ENCODE measurements around the gene REEP1. TPM values are rescaled to one million over a fixed set of nuclear protein-coding genes. Genes with fewer than 3 reads are reported as not detected.

Gene REEP1
- total RNA-seq, 1 experiment from 2014 or later, result 5.9 TPM

DNA sequence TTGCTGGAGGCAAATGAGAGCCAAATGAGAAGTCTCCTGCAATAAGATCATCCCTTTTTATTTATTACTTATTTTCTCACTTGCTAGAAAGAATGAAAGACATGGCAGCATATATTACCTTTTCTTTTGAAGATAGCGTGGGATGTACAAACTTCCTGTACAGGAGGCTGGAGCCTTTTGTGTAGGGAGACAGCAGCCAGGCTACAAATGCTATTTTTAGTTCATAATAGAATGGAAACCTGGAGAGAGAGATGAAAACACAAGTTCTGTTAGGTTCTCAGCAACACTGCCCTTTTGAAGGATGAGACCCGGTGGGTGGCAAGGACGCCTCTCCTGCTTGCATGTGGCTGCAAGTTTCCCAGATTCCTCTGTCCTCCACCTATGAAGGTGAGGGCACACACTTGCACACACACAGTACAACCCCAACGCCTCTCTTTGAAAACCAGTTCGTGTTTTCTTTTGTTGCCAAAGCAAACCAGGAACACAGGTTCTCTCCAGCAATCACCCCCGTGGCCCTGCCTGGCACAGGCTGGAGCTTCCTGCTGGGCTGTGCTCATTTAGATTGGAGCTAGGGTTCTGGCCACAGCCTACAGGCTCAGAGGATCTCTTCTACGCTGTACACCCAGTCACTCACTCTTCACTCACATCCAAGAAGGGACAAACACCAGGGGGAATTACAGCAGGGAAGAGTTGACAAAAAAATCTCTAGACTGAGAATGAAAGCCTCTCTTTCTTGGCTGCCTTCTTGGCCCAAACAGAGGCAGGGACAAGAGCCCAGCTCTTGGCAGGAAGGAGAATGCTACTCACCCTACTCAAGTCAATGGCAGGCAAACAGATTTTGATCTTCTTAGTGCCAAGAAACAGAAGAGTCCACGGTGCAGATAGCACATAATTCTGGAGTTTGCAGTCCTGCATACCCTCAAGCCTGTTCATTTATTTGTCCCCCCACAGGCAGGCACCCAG, 82.6 kb downstream of the REEP1 start:
- no peak for TF ChIP-seq SIN3A (IDR thresholded peaks at IDR 0.05; ENCODE audit: low read depth)
- no peak for TF ChIP-seq CBX3 (IDR thresholded peaks at IDR 0.05; ENCODE audit: low read depth)
- DNase-seq (ENCODE audit: low read depth, low spot score), result no peak
- H3K4me2 ChIP-seq (ENCODE audit: low read length), result no peak overlapping the region
- no peak for ATAC-seq
- H3K4me1 ChIP-seq (ENCODE audit: control insufficient read depth in 1 of 2, insufficient read depth in 2 of 2, low read length in 2 of 2), result no peaks in the 10 kb centered on the region
- H3K36me3 ChIP-seq (ENCODE audit: control insufficient read depth in 1 of 2, insufficient read depth in 2 of 2, low read length in 2 of 2), result no peaks in the 10 kb centered on the region
- CTCF ChIA-PET, result no interaction called here
- H4K20me1 ChIP-seq (ENCODE audit: insufficient read depth), result no peaks in the 10 kb centered on the region
- no peaks in the 10 kb centered on the region for H3K27me3 ChIP-seq (ENCODE audit: insufficient read depth, low read length)
- no peak overlapping the region for H2AFZ ChIP-seq (ENCODE audit: low read depth, low read length, poor library complexity, severe bottlenecking)
- H3K9me2 ChIP-seq (ENCODE audit: insufficient read depth), result no peaks in the 10 kb centered on the region
- H3K79me2 ChIP-seq (ENCODE audit: insufficient read depth, low read length), result no peaks in the 10 kb centered on the region
- intact Hi-C loops (cut with micrococcal nuclease), result no loop called here
- RAD21 ChIA-PET (ENCODE audit: low non-redundant PET in 1 of 2, low total read pairs in 2 of 2, uncharacterized antibody in 2 of 2, unreplicated experiment in 2 of 2), result no interaction called here
- no peak overlapping the region for H3K27ac ChIP-seq (ENCODE audit: low read depth, low read length)
- H3K9ac ChIP-seq (ENCODE audit: low read length), result no peak overlapping the region
- H3K9me3 ChIP-seq (ENCODE audit: control insufficient read depth in 1 of 2, insufficient read depth in 1 of 2, low read depth in 1 of 2, low read length in 2 of 2), result no peaks in the 10 kb centered on the region
- BruUV-seq (replicated peaks), result no TSS peak
- POLR2A ChIA-PET, result no interaction called here
- H3K4me3 ChIP-seq (replicated peaks in 1 of 2; ENCODE audit: low read depth in 1 of 2, low read length in 2 of 2), result no peak overlapping the region

DNA sequence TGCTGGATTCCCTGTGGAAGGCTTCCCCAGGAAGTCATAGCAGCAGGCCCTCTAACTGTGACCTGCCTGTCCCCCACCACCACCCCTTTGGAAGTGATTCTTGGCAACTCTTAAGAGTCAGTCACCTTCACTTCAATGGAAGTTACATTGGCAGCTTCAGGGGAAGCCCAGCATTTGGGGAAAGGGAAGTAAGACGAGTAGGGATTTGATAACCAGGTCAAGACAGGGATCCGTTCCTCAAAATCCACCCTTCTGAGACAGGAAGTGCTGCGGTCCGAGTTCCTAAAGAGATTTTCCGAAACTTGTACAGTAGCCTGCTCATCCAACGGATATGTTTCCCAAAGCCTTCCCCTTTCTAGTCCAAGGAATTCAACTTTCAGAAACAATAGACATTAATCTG, 84.0 kb downstream of the REEP1 start:
- no peaks in the 10 kb centered on the region for H3K36me3 ChIP-seq (ENCODE audit: control insufficient read depth in 1 of 2, insufficient read depth in 2 of 2, low read length in 2 of 2)
- H3K4me2 ChIP-seq (ENCODE audit: low read length), result no peak overlapping the region
- intact Hi-C loops (cut with micrococcal nuclease), result no loop called here
- CTCF ChIA-PET, result no interaction called here
- no peaks in the 10 kb centered on the region for H3K79me2 ChIP-seq (ENCODE audit: insufficient read depth, low read length)
- no peak overlapping the region for H3K9ac ChIP-seq (ENCODE audit: low read length)
- no peaks in the 10 kb centered on the region for H3K9me2 ChIP-seq (ENCODE audit: insufficient read depth)
- no TSS peak for BruUV-seq (replicated peaks)
- H2AFZ ChIP-seq (ENCODE audit: low read depth, low read length, poor library complexity, severe bottlenecking), result no peak overlapping the region
- no peak for ATAC-seq
- H3K4me1 ChIP-seq (ENCODE audit: control insufficient read depth in 1 of 2, insufficient read depth in 2 of 2, low read length in 2 of 2), result no peaks in the 10 kb centered on the region
- H3K9me3 ChIP-seq (ENCODE audit: control insufficient read depth in 1 of 2, insufficient read depth in 1 of 2, low read depth in 1 of 2, low read length in 2 of 2), result no peaks in the 10 kb centered on the region
- H3K27me3 ChIP-seq (ENCODE audit: insufficient read depth, low read length), result no peaks in the 10 kb centered on the region
- RAD21 ChIA-PET (ENCODE audit: low non-redundant PET in 1 of 2, low total read pairs in 2 of 2, uncharacterized antibody in 2 of 2, unreplicated experiment in 2 of 2), result no interaction called here
- H3K27ac ChIP-seq (ENCODE audit: low read depth, low read length), result no peak overlapping the region
- POLR2A ChIA-PET, result no interaction called here
- H3K4me3 ChIP-seq (replicated peaks in 1 of 2; ENCODE audit: low read depth in 1 of 2, low read length in 2 of 2), result no peak overlapping the region
- no peak for DNase-seq (ENCODE audit: low read depth, low spot score)
- H4K20me1 ChIP-seq (ENCODE audit: insufficient read depth), result no peaks in the 10 kb centered on the region
- no peak for TF ChIP-seq EZH2 (IDR thresholded peaks at IDR 0.05)
- TF ChIP-seq, protein P1, sequence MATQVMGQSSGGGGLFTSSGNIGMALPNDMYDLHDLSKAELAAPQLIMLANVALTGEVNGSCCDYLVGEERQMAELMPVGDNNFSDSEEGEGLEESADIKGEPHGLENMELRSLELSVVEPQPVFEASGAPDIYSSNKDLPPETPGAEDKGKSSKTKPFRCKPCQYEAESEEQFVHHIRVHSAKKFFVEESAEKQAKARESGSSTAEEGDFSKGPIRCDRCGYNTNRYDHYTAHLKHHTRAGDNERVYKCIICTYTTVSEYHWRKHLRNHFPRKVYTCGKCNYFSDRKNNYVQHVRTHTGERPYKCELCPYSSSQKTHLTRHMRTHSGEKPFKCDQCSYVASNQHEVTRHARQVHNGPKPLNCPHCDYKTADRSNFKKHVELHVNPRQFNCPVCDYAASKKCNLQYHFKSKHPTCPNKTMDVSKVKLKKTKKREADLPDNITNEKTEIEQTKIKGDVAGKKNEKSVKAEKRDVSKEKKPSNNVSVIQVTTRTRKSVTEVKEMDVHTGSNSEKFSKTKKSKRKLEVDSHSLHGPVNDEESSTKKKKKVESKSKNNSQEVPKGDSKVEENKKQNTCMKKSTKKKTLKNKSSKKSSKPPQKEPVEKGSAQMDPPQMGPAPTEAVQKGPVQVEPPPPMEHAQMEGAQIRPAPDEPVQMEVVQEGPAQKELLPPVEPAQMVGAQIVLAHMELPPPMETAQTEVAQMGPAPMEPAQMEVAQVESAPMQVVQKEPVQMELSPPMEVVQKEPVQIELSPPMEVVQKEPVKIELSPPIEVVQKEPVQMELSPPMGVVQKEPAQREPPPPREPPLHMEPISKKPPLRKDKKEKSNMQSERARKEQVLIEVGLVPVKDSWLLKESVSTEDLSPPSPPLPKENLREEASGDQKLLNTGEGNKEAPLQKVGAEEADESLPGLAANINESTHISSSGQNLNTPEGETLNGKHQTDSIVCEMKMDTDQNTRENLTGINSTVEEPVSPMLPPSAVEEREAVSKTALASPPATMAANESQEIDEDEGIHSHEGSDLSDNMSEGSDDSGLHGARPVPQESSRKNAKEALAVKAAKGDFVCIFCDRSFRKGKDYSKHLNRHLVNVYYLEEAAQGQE (IDR thresholded peaks at IDR 0.05; ENCODE audit: low read depth), result no peak
- TF ChIP-seq ZFX (IDR thresholded peaks at IDR 0.05), result no peak
- TF ChIP-seq SP1 (IDR thresholded peaks at IDR 0.05; ENCODE audit: low read depth), result no peak
- TF ChIP-seq RAD21 (IDR thresholded peaks at IDR 0.05; ENCODE audit: low read depth), result no peak
- TF ChIP-seq CEBPB (IDR thresholded peaks at IDR 0.05; ENCODE audit: low read depth), result no peak
- TF ChIP-seq YY1 (IDR thresholded peaks at IDR 0.05; ENCODE audit: extremely low read depth, insufficient replicate concordance, low read depth, low read length), result no peak
- no peak for TF ChIP-seq SRF (IDR thresholded peaks at IDR 0.05; ENCODE audit: low read depth)
- TF ChIP-seq ZNF274 (IDR thresholded peaks at IDR 0.05; ENCODE audit: low read depth, low read length), result no peak
- TF ChIP-seq, protein P2, sequence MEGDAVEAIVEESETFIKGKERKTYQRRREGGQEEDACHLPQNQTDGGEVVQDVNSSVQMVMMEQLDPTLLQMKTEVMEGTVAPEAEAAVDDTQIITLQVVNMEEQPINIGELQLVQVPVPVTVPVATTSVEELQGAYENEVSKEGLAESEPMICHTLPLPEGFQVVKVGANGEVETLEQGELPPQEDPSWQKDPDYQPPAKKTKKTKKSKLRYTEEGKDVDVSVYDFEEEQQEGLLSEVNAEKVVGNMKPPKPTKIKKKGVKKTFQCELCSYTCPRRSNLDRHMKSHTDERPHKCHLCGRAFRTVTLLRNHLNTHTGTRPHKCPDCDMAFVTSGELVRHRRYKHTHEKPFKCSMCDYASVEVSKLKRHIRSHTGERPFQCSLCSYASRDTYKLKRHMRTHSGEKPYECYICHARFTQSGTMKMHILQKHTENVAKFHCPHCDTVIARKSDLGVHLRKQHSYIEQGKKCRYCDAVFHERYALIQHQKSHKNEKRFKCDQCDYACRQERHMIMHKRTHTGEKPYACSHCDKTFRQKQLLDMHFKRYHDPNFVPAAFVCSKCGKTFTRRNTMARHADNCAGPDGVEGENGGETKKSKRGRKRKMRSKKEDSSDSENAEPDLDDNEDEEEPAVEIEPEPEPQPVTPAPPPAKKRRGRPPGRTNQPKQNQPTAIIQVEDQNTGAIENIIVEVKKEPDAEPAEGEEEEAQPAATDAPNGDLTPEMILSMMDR (IDR thresholded peaks at IDR 0.05 in 2 of 3, conservative IDR thresholded peaks at IDR 0.05 in 1 of 3; ENCODE audit: borderline replicate concordance in 1 of 3, insufficient read depth in 1 of 3, low read depth in 2 of 3, low read length in 2 of 3), result no peak
- no peak for TF ChIP-seq MAX (IDR thresholded peaks at IDR 0.05)
- TF ChIP-seq FOSL1 (IDR thresholded peaks at IDR 0.05; ENCODE audit: low read depth), result no peak
- TF ChIP-seq ATF3 (IDR thresholded peaks at IDR 0.05), result no peak
- TF ChIP-seq POLR2A (IDR thresholded peaks at IDR 0.05; ENCODE audit: borderline replicate concordance, extremely low read depth, insufficient read depth, insufficient read length), result no peak

Measured in HCT116 (cell line).